ENCODE results near the gene NMT2.

DNA sequence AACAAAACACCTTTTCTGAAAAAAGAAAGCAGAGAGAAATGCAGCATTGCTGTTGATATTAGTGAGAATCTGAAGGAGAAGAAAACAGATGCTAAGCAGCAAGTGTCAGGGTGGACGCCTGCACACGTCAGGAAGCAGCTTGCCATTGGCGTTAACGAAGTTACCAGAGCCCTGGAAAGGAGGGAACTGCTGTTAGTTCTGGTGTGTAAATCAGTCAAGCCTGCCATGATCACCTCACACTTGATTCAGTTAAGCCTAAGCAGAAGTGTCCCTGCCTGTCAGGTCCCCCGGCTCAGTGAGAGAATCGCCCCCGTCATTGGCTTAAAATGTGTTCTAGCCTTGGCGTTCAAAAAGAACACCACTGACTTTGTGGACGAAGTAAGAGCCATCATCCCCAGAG is 65.0 kb downstream of the NMT2 start:
- TF ChIP-seq POLR2A (IDR thresholded peaks at IDR 0.05), result no peak
- TF ChIP-seq, protein P1, sequence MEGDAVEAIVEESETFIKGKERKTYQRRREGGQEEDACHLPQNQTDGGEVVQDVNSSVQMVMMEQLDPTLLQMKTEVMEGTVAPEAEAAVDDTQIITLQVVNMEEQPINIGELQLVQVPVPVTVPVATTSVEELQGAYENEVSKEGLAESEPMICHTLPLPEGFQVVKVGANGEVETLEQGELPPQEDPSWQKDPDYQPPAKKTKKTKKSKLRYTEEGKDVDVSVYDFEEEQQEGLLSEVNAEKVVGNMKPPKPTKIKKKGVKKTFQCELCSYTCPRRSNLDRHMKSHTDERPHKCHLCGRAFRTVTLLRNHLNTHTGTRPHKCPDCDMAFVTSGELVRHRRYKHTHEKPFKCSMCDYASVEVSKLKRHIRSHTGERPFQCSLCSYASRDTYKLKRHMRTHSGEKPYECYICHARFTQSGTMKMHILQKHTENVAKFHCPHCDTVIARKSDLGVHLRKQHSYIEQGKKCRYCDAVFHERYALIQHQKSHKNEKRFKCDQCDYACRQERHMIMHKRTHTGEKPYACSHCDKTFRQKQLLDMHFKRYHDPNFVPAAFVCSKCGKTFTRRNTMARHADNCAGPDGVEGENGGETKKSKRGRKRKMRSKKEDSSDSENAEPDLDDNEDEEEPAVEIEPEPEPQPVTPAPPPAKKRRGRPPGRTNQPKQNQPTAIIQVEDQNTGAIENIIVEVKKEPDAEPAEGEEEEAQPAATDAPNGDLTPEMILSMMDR (IDR thresholded peaks at IDR 0.05), result no peak
- no peak for TF ChIP-seq POLR2AphosphoS5 (IDR thresholded peaks at IDR 0.05)
- no peak for TF ChIP-seq EP300 (IDR thresholded peaks at IDR 0.05)
